Muscle layer of colon (tissue), 2 donors: ENCODE measurements around the gene ZP3.
"Not testable (repeated sequence)": the region's sequence is repeated elsewhere in the genome, so short reads cannot be mapped to it uniquely, and the experiment has no call there.

Source experiments
- H3K27ac ChIP-seq: one replicate; pipeline ENCODE4 v1.7.0; 2013; ENCODE audit warnings: low read depth, mild to moderate bottlenecking, low read length, moderate library complexity
- H3K27me3 ChIP-seq, 2 donors: one replicate each; pipeline ENCODE4 v1.7.0; 2013; ENCODE audit warnings: low read length in 2 of 2, mild to moderate bottlenecking in 2 of 2; ENCODE audit not compliant: insufficient read depth in 2 of 2, control insufficient read depth in 1 of 2
- H3K36me3 ChIP-seq: one replicate; pipeline ENCODE4 v1.7.0; 2013; ENCODE audit warnings: mild to moderate bottlenecking, low read length; ENCODE audit not compliant: insufficient read depth
- H3K4me1 ChIP-seq: one replicate; pipeline ENCODE4 v1.7.0; 2013; ENCODE audit warnings: mild to moderate bottlenecking, low read length; ENCODE audit not compliant: insufficient read depth
- H3K4me3 ChIP-seq, 2 donors: one replicate each; pipeline ENCODE4 v1.7.0; 2013; ENCODE audit warnings: low read length in 2 of 2, low read depth in 1 of 2, mild to moderate bottlenecking in 1 of 2, moderate library complexity in 1 of 2
- H3K9ac ChIP-seq: one replicate; pipeline ENCODE4 v1.7.0; 2013; ENCODE audit warnings: low read length
- H3K9me3 ChIP-seq: one replicate; pipeline ENCODE4 v1.7.0; 2013; ENCODE audit warnings: mild to moderate bottlenecking, low read length
- donor health status: abdominal sarcoma.
- donor health status: Adenocarcinoma of cecum.

ZP3 gene

DNA sequence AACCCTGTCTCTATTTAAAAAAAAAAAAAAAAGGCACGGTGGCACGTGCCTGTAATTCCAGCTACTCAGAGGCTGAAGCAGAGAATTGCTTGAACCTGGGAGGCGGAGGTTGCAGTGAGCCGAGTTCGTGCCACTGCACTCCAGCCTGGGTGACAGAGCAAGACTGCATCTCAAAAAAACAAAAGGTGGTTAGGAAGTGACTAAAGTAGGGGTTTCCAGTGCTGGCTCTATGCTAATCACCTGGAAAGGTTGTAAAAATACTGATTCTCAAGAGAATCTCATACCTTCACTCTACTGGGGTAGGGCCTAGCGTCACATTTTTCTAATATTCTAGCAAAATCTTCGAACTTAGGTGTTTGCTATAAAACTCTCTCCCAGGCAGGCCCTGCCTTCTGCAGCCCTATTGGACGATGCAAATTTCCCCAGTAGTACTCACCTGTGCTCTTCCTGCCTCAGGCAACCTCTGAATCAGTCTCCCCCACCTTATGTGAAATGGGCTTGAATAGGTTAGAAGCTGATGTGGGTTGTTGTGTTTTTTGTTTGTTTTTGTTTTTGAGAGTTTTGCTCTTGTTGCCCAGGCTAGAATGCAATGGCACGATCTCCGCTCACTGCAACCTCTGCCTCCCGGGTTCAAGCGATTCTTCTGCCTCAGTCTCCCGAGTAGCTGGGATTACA is 3.5 kb downstream of the ZP3 start:
- H3K9me3 ChIP-seq: no peaks in the 10 kb centered on the region
- H3K27ac ChIP-seq: no peak overlapping the region
- H3K9ac ChIP-seq: no peak overlapping the region
- no peak overlapping the region for H3K4me3 ChIP-seq
- H3K4me1 ChIP-seq: no peaks in the 10 kb centered on the region
- peaks cover 0 to 8% of the 10 kb centered on the region in 2 donors for H3K27me3 ChIP-seq
- no peaks in the 10 kb centered on the region for H3K36me3 ChIP-seq

DNA sequence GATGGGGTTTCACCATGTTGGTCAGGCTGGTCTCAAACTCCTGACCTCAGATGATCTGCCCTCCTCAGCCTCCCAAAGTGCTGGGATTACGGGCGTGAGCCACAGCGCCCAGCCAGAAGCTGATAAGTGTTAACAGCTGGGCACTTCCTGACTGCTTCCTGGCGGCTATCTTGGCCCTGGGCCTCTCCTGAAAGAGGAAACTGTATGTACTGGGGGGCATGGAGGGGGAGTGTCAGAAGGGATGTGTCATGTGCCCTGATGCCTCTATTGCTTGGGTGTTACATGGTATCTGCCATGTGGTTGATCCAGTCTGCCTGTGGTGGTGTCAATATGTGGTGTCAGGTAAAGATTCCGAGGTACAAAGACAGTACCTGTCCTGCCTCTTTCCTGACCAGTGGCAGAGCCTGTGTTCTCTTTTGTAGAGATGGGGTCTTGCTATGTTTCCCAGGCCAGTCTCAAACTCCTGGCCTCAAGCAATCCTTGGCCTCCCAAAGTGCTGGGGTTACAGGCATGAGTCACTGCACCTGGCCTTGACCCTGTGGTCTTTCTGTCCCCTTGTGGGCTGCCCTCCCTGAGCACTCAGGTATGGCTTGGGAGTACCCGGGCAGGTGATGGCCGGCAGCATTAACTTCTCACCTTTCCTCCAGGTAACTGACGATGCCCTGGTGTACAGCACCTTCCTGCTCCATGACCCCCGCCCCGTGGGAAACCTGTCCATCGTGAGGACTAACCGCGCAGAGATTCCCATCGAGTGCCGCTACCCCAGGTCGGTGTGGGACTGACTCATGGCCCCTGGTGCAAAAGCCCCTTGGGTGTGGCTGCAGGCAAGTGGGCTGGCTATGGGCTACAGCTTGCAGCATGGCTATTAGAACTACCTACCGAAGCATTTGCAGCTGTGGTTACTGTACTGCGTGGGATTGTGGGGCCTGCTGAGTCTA is 4.4 kb downstream of the ZP3 start:
- no peaks in the 10 kb centered on the region for H3K4me1 ChIP-seq
- H3K9me3 ChIP-seq: no peaks in the 10 kb centered on the region
- H3K27me3 ChIP-seq: peaks cover 0 to 8% of the 10 kb centered on the region in 2 donors
- H3K9ac ChIP-seq: no peak overlapping the region
- H3K4me3 ChIP-seq: no peak overlapping the region
- no peaks in the 10 kb centered on the region for H3K36me3 ChIP-seq
- no peak overlapping the region for H3K27ac ChIP-seq

DNA sequence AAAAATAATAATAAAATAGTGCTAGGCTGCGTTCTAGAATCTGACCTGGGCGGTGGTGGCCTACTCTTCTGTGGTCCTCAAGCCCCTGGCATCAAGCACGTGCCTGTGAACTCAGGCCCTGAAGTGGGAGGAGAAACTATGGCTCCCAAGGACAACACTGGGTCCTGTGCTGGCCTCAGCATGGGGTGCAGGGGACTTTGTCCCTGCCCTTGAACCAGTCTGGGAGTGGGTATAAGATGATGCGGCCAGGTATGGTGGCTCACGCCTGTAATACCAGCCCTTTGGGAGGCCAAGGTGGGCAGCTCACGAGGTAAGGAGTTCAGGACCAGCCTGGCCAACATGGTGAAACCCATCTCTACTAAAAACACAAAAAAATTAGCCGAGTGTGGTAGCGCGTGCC is 5.5 kb downstream of the ZP3 start:
- no peak overlapping the region for H3K9ac ChIP-seq
- no peaks in the 10 kb centered on the region for H3K36me3 ChIP-seq
- no peak overlapping the region for H3K4me3 ChIP-seq
- no peak overlapping the region for H3K27ac ChIP-seq
- no peaks in the 10 kb centered on the region for H3K4me1 ChIP-seq
- H3K27me3 ChIP-seq: peaks cover 0 to 2% of the 10 kb centered on the region in 2 donors
- no peaks in the 10 kb centered on the region for H3K9me3 ChIP-seq

DNA sequence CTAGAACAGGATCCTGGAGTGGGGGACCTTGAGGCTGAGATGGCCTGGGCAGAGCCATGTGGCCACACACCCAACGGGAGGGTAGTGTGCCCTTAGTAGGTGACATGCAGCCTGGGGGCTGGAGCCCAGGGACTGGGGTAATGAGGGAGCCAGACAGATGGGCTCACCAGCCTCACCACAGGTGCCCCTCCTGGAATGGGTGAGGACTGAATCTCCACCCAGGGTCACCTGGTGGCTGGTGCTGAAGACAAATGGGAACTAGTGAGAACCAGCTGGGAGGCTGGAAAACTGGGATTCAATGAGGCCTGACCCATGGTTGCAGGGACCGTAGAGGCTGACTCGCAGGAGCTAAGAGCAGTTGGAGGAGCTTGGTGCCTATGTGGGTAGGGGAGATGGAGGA is 6.1 kb downstream of the ZP3 start:
- H3K9me3 ChIP-seq: no peaks in the 10 kb centered on the region
- H3K27ac ChIP-seq: no peak overlapping the region
- H3K27me3 ChIP-seq: no peaks in the 10 kb centered on the region
- no peaks in the 10 kb centered on the region for H3K36me3 ChIP-seq
- no peak overlapping the region for H3K9ac ChIP-seq
- no peaks in the 10 kb centered on the region for H3K4me1 ChIP-seq
- no peak overlapping the region for H3K4me3 ChIP-seq

DNA sequence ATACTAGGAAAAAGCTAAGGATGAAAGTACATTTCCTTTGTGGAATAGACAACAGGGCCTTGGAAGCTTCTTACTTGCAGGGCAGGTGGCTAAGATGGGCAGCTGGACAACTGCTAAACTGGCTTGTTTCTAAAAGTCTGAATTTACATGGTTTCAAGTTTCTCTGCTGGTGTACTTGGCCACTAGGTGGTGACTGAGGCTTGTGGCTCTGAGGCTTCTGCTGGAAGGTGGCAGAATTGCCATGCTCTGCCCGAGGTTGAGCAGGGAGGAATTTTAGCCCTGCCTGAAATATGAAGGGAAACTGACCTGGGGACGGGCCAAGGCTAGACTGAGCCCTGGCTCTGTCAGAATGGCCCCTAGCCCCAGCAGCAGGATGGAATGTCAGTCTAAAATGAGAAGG is 13.1 kb downstream of the ZP3 start:
- H3K4me1 ChIP-seq, H3K27ac ChIP-seq, H3K27me3 ChIP-seq, H3K9me3 ChIP-seq, H3K9ac ChIP-seq, H3K36me3 ChIP-seq, H3K4me3 ChIP-seq: not testable (repeated sequence)

DNA sequence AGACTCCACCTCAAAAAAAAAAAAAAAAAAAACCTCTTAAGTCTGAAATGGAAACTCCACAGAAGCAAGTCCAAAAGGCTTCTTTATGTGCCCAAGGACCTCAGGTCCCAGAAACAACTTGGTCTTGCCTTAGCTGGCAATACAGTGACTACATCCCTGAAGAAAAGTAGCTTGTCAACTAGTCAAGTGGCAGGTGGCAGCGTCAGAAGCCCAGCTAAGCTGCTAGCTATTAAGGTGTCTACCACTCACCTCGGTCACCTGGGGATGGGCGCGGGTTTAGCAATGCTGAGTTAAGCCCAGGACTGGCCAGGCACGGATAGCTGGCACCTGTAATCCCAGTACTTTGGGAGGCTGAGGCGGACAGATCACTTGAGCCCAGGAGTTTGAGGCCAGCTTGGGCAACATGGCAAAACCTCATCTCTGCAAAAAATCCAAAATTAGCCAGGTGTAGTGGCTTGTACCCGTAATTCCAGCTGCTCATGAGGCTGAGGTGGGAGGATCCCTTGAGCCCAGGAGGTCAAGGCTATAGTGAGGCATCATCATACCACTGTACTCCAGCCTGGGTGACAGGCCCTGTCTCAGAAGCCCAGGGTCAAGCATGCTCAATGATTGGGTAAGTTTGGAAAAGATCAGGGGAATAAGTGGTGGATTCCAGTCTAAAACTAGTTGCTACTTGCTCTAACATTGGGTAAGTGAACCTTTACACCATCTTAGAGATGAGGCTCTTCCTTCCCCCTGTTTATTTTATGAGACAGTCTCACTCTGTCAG is 14.6 kb downstream of the ZP3 start:
- H3K36me3 ChIP-seq, H3K27ac ChIP-seq, H3K9me3 ChIP-seq, H3K9ac ChIP-seq, H3K4me1 ChIP-seq, H3K27me3 ChIP-seq, H3K4me3 ChIP-seq: not testable (repeated sequence)

DNA sequence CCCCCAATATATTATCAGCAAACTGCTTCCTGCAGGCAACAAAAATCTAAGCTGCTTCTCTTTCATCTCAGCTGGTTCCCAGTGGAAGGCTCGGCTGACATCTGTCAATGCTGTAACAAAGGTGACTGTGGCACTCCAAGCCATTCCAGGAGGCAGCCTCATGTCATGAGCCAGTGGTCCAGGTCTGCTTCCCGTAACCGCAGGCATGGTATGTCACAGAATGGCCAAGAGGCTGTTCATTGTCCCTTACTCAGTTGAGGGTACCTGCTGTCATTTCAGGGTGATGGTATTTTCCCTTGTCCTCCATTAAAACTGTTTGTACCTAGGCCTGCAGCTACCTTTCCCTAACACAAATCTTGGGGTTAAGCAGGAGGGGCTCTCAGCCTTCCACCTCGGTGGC is 15.7 kb downstream of the ZP3 start:
- H3K9me3 ChIP-seq, H3K27ac ChIP-seq, H3K4me1 ChIP-seq: not testable (repeated sequence)

DNA sequence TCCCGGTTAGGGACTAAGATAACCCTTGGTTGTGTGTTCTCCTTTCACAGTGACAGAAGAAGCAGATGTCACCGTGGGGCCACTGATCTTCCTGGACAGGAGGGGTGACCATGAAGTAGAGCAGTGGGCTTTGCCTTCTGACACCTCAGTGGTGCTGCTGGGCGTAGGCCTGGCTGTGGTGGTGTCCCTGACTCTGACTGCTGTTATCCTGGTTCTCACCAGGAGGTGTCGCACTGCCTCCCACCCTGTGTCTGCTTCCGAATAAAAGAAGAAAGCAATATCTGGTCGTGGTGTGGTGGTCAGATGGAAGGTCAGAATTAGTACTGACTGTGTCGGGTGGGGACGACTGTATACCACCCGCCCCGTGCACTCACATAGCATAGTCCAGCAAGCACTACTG is 17.0 kb downstream of the ZP3 start:
- H3K27ac ChIP-seq: not testable (repeated sequence)

More for the DNA sequence above, 15.7 kb downstream of the ZP3 start:
- H3K36me3 ChIP-seq, H3K4me3 ChIP-seq, H3K9ac ChIP-seq, H3K27me3 ChIP-seq: not testable (repeated sequence)

DNA sequence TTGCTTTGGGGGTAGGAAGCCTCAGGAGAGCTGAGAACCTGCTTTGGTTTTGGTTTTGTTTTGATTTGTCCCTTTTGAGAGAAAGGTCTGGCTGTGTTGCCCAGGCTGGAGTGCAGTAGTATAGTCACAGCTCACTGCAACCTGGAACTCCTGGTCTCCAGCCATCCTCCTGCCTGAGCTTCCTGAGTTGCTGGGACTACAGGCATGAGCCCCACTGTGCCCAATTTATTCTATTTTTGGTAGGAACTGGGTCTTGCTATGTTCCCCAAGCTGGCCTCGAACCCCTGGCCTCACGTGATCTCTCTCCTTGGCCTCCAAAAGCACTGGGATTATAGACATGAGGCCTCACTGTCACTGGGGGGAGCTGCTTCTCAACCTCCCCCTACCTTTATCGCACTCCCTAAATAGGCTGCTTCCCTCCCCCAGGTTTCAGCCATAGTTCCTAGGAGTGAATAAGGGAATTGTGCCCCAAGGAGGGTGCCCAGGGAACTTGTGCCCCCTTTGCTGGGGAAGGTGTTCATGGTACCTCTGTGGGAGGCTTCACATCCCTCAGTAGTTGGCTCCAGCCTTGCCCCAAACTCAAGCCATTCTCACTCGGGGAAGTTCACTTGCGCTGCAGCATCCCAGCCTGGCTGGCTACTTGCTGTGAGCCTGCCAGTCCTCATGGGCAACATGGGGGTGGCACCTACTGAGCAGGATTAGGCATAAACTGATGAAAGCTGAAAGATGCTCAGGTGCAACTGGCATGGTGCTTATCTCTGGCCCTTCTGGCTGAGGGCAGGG is 18.1 kb downstream of the ZP3 start:
- H3K9me3 ChIP-seq, H3K27me3 ChIP-seq, H3K9ac ChIP-seq, H3K4me1 ChIP-seq, H3K27ac ChIP-seq, H3K36me3 ChIP-seq, H3K4me3 ChIP-seq: not testable (repeated sequence)

More for the DNA sequence above, 17.0 kb downstream of the ZP3 start:
- not testable (repeated sequence) for H3K9ac ChIP-seq, H3K4me1 ChIP-seq, H3K4me3 ChIP-seq, H3K9me3 ChIP-seq, H3K27me3 ChIP-seq, H3K36me3 ChIP-seq

DNA sequence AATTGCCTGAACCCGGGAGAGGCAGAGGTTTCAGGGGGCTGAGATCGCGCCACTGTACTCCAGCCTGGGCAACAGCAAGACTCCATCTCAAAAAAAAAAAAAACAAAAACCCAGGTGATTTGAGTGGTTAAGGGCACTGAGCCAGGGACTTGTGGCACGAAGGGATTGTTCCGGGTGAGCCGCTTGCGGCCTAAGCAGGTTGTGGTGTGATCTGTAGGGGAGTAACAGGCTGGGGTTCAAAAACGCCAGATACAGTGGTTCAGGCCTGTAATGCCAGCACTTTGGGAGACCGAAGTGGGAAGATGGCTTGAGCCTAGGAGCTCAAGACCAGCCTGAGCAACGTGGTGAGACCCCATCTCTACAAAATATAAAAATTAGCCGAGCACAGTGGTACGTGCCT is 19.1 kb downstream of the ZP3 start:
- not testable (repeated sequence) for H3K4me3 ChIP-seq, H3K9ac ChIP-seq, H3K4me1 ChIP-seq

DNA sequence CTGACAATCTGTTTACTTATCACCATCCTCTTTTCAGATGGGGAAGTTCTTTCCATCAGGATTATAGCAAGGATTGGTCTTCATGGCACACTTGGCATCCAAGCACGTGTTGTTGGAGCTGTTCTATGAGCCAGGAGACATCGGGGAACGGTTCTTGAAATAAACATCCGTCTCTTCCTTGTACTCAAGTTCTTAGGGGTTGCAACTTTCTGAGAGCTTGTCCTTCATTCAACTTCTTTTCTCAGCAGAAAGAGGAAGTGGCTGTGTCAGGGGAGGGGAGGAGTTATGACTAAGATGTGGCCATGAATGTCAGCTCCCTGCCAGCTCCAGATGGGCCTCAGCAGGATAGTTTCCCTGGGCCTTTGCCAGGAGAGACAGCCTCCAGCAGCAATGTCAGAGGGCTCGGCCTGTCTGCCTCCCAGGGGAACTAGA is 20.8 kb downstream of the ZP3 start:
- not testable (repeated sequence) for H3K36me3 ChIP-seq, H3K9me3 ChIP-seq, H3K4me3 ChIP-seq, H3K9ac ChIP-seq, H3K27ac ChIP-seq, H3K27me3 ChIP-seq, H3K4me1 ChIP-seq

More for the DNA sequence above, 19.1 kb downstream of the ZP3 start:
- H3K27ac ChIP-seq, H3K27me3 ChIP-seq, H3K9me3 ChIP-seq, H3K36me3 ChIP-seq: not testable (repeated sequence)
